ENCODE measurements around the gene GARIN5A.

DNA sequence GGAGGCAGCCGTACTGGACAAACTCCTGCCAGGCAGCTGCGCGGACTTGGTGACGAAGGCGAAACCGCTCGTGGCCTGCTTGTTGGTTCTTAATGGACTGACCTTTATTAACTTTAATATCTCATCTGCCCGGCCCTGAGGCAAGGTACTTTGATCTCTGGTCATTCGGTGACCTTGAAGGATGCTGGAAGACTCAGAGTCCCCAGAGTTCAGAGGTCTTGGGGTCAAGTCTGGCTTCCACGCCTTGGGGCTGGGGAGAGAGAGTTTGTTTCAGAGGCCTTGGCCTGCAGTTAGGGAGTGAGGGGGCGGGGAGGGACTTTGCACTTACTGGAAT, 10.0 kb downstream of the GARIN5A start:
- TF ChIP-seq, protein P1, sequence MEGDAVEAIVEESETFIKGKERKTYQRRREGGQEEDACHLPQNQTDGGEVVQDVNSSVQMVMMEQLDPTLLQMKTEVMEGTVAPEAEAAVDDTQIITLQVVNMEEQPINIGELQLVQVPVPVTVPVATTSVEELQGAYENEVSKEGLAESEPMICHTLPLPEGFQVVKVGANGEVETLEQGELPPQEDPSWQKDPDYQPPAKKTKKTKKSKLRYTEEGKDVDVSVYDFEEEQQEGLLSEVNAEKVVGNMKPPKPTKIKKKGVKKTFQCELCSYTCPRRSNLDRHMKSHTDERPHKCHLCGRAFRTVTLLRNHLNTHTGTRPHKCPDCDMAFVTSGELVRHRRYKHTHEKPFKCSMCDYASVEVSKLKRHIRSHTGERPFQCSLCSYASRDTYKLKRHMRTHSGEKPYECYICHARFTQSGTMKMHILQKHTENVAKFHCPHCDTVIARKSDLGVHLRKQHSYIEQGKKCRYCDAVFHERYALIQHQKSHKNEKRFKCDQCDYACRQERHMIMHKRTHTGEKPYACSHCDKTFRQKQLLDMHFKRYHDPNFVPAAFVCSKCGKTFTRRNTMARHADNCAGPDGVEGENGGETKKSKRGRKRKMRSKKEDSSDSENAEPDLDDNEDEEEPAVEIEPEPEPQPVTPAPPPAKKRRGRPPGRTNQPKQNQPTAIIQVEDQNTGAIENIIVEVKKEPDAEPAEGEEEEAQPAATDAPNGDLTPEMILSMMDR (conservative IDR thresholded peaks at IDR 0.05): no peak
- TF ChIP-seq EZH2 (IDR thresholded peaks at IDR 0.05; ENCODE audit: low read depth): no peak

Data from PC-9 (cell line).